Endothelial cell of umbilical vein (primary cell): ENCODE results near the gene ANKRD34B.

Source experiments
- CTCF ChIP-seq, 2 donors: IDR thresholded peaks; 1 replicate in 1 of 2; 2 replicates in 1 of 2; pipeline ENCODE4 v1.5.1; 2011; ENCODE audit warnings: low read length in 2 of 2, mild to moderate bottlenecking in 2 of 2, moderate library complexity in 2 of 2, control low read depth in 1 of 2, inconsistent platforms in 1 of 2, low read depth in 1 of 2; ENCODE audit not compliant: insufficient read depth in 1 of 2; ENCODE audit errors: extremely low read depth in 1 of 2
- EZH2 ChIP-seq: IDR thresholded peaks from 2 replicates; pipeline ENCODE4 v1.6.1; 2012; ENCODE audit warnings: borderline replicate concordance, low read depth, mild to moderate bottlenecking, moderate library complexity, low read length, inconsistent platforms; ENCODE audit not compliant: severe bottlenecking
- JUN ChIP-seq: IDR thresholded peaks from 2 replicates; pipeline ENCODE4 v1.6.1; 2011; ENCODE audit warnings: borderline replicate concordance, low read depth; ENCODE audit not compliant: insufficient read length, insufficient read depth
- POLR2A ChIP-seq: IDR thresholded peaks from 2 replicates; pipeline ENCODE4 v1.6.1; 2012; ENCODE audit warnings: low read depth, mild to moderate bottlenecking, control low read depth, low read length
- POLR2AphosphoS5 ChIP-seq: IDR thresholded peaks from 2 replicates; pipeline ENCODE4 v1.6.1; 2012; ENCODE audit warnings: low read depth, mild to moderate bottlenecking, control low read depth, low read length, moderate library complexity; ENCODE audit not compliant: insufficient read depth
- TF ChIP-seq, protein P1 (sequence below): IDR thresholded peaks from 2 replicates; pipeline ENCODE4 v1.6.1; 2011; ENCODE audit not compliant: insufficient read depth, insufficient read length

- TF ChIP-seq CTCF (IDR thresholded peaks at IDR 0.05; ENCODE audit: extremely low read depth in 1 of 2, insufficient read depth in 1 of 2, low read depth in 1 of 2, low read length in 2 of 2) = no peak
- no peak for TF ChIP-seq EZH2
- TF ChIP-seq, protein P1, sequence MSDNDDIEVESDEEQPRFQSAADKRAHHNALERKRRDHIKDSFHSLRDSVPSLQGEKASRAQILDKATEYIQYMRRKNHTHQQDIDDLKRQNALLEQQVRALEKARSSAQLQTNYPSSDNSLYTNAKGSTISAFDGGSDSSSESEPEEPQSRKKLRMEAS = no peak
- TF ChIP-seq POLR2AphosphoS5 = no peak
- TF ChIP-seq JUN = no peak
- no peak for TF ChIP-seq POLR2A
These were observed 60.7 kb downstream of the ANKRD34B start for GRCh38 chr5:80509362-80509761.
